Keratinocyte (primary cell): ENCODE measurements around the gene WWC1.

ENCODE experiments used
- CTCF ChIP-seq, 3 experiments: IDR thresholded peaks in 1 of 3; conservative IDR thresholded peaks in 1 of 3; optimal IDR thresholded peaks in 1 of 3; 2 replicates in 2 of 3; 3 replicates in 1 of 3; pipeline versions ENCODE3 to v1.5.1; 2011; ENCODE audit warnings: low read length in 3 of 3, mild to moderate bottlenecking in 3 of 3, moderate library complexity in 2 of 3, control low read depth in 1 of 3, inconsistent platforms in 1 of 3; ENCODE audit not compliant: insufficient read depth in 2 of 3; ENCODE audit errors: extremely low read depth in 1 of 3
- EZH2 ChIP-seq: IDR thresholded peaks from one replicate; pipeline ENCODE4 v1.6.1; 2012; ENCODE audit warnings: inconsistent platforms, mild to moderate bottlenecking, low read length, moderate library complexity

GRCh38 chr5:168447808-168448207 is 156.4 kb downstream of the WWC1 start:
- TF ChIP-seq CTCF (optimal IDR thresholded peaks at IDR 0.05 in 1 of 3, IDR thresholded peaks at IDR 0.05 in 1 of 3, conservative IDR thresholded peaks at IDR 0.05 in 1 of 3; ENCODE audit: extremely low read depth in 1 of 3, insufficient read depth in 2 of 3, low read length in 3 of 3), result no peak
- TF ChIP-seq EZH2, result no peak
